K562 (cell line): ENCODE results near the gene MIEF2. TPM values are rescaled to one million over a fixed set of nuclear protein-coding genes. Genes with fewer than 3 reads are reported as not detected.

ENCODE experiments used
- DACH1 ChIP-seq: fragments of 450-650 bp; IDR thresholded peaks from 2 replicates; pipeline ENCODE4 v1.6.1; 2018; ENCODE audit not compliant: partially characterized antibody
- polyA plus RNA-seq, 8 experiments: library from polyadenylated mRNA; depleted of rRNA in 4 of 8; stranded (reverse) in 5 of 8; unstranded in 3 of 8; fragments of >200 nt; fragmentation: Nextera tagmentation in 2 of 8; fragmentation: Illumina TruSeq in 1 of 8; extraction: Ambion mirVana in 2 of 8; extraction: Trizol in 1 of 8; gene quantifications; 2 replicates each; pipeline versions ENCODE4 v1.2.1 to v1.2.3, GENCODE V29; 2011 to 2014; ENCODE audit warnings: inconsistent platforms in 1 of 8, missing spikeins in 1 of 8
- total RNA-seq, 7 experiments: library from RNA; depleted of rRNA in 6 of 7; stranded (reverse); fragments of >200 nt in 6 of 7; fragmentation: Illumina TruSeq in 2 of 7; extraction: Trizol in 2 of 7; gene quantifications; 2 replicates each; pipeline versions ENCODE4 v1.2.1 to v1.2.3, GENCODE V29; 2011 to 2021; ENCODE audit warnings: low replicate concordance in 1 of 7
- TF ChIP-seq, protein P1 (sequence below): sonication (generic); formaldehyde crosslinking; IDR thresholded peaks from 2 replicates; pipeline ENCODE4 v1.8.1; 2023; ENCODE audit warnings: missing genetic modification reagents, mild to moderate bottlenecking, borderline replicate concordance
- TF ChIP-seq, protein P2 (sequence below): fragments of 250-450 bp; sonication (Bioruptor Pico); IDR thresholded peaks from 2 replicates; pipeline ENCODE4 v1.8.0; 2021; ENCODE audit warnings: borderline replicate concordance, mild to moderate bottlenecking, moderate library complexity; ENCODE audit not compliant: poor library complexity, severe bottlenecking

The MIEF2 gene
- total and polyA plus RNA-seq, 9 of the 15 experiments (the other 6 are each of a cell fraction or from before 2014, with no cell fraction given): 0.10 to 8.2 (median 2.4) TPM

DNA sequence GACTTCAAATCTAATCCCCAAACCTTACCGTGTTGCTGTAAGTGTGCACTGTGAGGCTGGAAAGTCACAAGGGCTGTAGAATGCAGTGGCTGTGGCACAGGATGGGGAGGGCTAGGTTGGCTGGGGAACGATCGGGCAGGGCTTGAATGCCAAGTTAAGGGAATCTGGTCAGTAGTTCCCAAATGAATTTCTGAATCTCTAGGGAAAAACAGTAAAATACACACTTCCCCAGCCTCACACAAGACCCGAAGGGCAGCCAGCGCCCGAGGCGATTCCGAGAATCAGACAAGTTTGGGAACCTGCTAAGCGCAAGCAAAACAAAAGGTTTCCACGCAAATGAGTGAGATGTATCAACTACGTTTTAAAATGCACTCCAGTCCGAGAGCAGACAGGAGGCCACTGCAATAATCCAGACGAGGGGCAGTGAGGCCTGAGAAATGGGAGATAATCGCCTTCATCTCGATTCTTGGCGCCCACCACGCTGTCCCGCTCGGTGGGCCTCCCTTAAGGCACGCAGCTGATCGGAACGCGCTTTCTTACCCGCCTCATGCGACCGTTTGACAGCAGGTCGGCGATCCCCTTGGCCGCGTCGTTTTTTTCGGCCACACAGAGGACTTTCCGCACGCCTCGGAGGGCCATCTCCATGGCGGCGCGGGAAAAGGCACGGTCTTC is 53.7 kb downstream of the MIEF2 start (continued):
- TF ChIP-seq, protein P1, sequence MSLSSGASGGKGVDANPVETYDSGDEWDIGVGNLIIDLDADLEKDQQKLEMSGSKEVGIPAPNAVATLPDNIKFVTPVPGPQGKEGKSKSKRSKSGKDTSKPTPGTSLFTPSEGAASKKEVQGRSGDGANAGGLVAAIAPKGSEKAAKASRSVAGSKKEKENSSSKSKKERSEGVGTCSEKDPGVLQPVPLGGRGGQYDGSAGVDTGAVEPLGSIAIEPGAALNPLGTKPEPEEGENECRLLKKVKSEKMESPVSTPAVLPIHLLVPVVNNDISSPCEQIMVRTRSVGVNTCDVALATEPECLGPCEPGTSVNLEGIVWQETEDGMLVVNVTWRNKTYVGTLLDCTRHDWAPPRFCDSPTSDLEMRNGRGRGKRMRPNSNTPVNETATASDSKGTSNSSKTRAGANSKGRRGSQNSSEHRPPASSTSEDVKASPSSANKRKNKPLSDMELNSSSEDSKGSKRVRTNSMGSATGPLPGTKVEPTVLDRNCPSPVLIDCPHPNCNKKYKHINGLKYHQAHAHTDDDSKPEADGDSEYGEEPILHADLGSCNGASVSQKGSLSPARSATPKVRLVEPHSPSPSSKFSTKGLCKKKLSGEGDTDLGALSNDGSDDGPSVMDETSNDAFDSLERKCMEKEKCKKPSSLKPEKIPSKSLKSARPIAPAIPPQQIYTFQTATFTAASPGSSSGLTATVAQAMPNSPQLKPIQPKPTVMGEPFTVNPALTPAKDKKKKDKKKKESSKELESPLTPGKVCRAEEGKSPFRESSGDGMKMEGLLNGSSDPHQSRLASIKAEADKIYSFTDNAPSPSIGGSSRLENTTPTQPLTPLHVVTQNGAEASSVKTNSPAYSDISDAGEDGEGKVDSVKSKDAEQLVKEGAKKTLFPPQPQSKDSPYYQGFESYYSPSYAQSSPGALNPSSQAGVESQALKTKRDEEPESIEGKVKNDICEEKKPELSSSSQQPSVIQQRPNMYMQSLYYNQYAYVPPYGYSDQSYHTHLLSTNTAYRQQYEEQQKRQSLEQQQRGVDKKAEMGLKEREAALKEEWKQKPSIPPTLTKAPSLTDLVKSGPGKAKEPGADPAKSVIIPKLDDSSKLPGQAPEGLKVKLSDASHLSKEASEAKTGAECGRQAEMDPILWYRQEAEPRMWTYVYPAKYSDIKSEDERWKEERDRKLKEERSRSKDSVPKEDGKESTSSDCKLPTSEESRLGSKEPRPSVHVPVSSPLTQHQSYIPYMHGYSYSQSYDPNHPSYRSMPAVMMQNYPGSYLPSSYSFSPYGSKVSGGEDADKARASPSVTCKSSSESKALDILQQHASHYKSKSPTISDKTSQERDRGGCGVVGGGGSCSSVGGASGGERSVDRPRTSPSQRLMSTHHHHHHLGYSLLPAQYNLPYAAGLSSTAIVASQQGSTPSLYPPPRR (CRISPR knock-in tag): no peak
- TF ChIP-seq, protein P2, sequence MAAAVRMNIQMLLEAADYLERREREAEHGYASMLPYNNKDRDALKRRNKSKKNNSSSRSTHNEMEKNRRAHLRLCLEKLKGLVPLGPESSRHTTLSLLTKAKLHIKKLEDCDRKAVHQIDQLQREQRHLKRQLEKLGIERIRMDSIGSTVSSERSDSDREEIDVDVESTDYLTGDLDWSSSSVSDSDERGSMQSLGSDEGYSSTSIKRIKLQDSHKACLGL: no peak
- TF ChIP-seq DACH1: no peak
